ENCODE results near the gene KMT5B. TPM values are rescaled to one million over a fixed set of nuclear protein-coding genes. Genes with fewer than 3 reads are reported as not detected.

Gene KMT5B
- total and polyA plus RNA-seq, 2 of the 13 experiments (the other 11 are each of a cell fraction or from before 2014, with no cell fraction given): 17.6 to 23.7 TPM

DNA sequence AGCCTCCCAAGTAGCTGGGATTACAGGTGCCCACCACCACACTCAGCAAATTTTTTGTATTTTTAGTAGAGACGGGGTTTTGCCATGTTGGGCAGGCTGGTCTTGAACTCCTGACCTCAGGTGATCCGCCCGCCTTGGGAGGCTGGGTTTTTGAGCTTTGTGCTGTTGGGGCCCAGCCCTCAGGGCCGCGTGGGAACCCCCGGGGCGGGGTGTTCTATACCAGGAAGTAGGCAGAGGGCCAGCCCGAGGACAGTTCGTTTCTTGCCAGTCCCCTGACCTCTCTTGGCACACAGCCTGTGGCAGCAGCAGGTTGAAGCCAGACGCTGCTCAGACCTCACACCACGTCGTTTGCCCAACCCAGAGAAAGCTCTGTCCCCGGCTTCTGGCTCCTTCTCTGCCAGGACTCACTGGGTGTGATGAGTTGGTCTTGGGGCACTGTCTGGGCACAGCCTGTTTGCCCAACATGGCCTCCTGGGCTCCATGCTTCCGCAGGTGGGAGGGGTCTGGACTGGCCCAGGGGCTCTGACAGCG, 67.0 kb downstream of the KMT5B start (continued):
- TF ChIP-seq STAT5B (CRISPR knock-in tag; IDR thresholded peaks at IDR 0.05): no peak
- no peak for TF ChIP-seq ZFP90 (CRISPR knock-in tag; IDR thresholded peaks at IDR 0.05; ENCODE audit: borderline replicate concordance)
- no peak for TF ChIP-seq NCOA1 (CRISPR knock-in tag; IDR thresholded peaks at IDR 0.05)
- TF ChIP-seq ZNF564 (CRISPR knock-in tag; IDR thresholded peaks at IDR 0.05): no peak
- TF ChIP-seq NR0B2 (CRISPR knock-in tag; IDR thresholded peaks at IDR 0.05): 0 out of 2 replicates have a peak, but pooled peaks have one; percentile 12
- TF ChIP-seq POGZ (CRISPR knock-in tag; IDR thresholded peaks at IDR 0.05): no peak
- no peak for TF ChIP-seq RNF2 (conservative IDR thresholded peaks at IDR 0.05; ENCODE audit: low read depth)
- no peak; the same call in 1 of the 2 replicates for TF ChIP-seq ZNF546 (CRISPR knock-in tag; conservative IDR thresholded peaks at IDR 0.05)
- TF ChIP-seq ERF (CRISPR knock-in tag; IDR thresholded peaks at IDR 0.05): no peak
- no peak for TF ChIP-seq CEBPZ (IDR thresholded peaks at IDR 0.05; ENCODE audit: low read length)
- TF ChIP-seq NR2F6 (IDR thresholded peaks at IDR 0.05): no peak
- peak; percentile 54; the same call in 1 of the 2 replicates for TF ChIP-seq NR2F6 (CRISPR knock-in tag; IDR thresholded peaks at IDR 0.05)
- TF ChIP-seq TAF1 (CRISPR knock-in tag; IDR thresholded peaks at IDR 0.05): 0 out of 2 replicates have a peak, but pooled peaks have one; percentile 25
- 0 out of 2 replicates have a peak, but pooled peaks have one; percentile 55 for TF ChIP-seq ATF7-NPFF (CRISPR knock-in tag; IDR thresholded peaks at IDR 0.05; ENCODE audit: low read depth)
- TF ChIP-seq TFAP4 (IDR thresholded peaks at IDR 0.05; ENCODE audit: borderline replicate concordance, low read depth): no peak
- TF ChIP-seq SPEN (CRISPR knock-in tag; IDR thresholded peaks at IDR 0.05; ENCODE audit: low read depth): no peak
- TF ChIP-seq ZNF10 (CRISPR knock-in tag; IDR thresholded peaks at IDR 0.05; ENCODE audit: borderline replicate concordance, low read depth): no peak
- no peak for TF ChIP-seq SAFB2 (CRISPR knock-in tag; IDR thresholded peaks at IDR 0.05; ENCODE audit: borderline replicate concordance, low read depth)
- 0 out of 2 replicates have a peak, but pooled peaks have one; percentile 17 for TF ChIP-seq ZNF143 (CRISPR knock-in tag; IDR thresholded peaks at IDR 0.05)
- no peak for TF ChIP-seq ZNF629 (CRISPR knock-in tag; conservative IDR thresholded peaks at IDR 0.05)
- TF ChIP-seq, protein P1, sequence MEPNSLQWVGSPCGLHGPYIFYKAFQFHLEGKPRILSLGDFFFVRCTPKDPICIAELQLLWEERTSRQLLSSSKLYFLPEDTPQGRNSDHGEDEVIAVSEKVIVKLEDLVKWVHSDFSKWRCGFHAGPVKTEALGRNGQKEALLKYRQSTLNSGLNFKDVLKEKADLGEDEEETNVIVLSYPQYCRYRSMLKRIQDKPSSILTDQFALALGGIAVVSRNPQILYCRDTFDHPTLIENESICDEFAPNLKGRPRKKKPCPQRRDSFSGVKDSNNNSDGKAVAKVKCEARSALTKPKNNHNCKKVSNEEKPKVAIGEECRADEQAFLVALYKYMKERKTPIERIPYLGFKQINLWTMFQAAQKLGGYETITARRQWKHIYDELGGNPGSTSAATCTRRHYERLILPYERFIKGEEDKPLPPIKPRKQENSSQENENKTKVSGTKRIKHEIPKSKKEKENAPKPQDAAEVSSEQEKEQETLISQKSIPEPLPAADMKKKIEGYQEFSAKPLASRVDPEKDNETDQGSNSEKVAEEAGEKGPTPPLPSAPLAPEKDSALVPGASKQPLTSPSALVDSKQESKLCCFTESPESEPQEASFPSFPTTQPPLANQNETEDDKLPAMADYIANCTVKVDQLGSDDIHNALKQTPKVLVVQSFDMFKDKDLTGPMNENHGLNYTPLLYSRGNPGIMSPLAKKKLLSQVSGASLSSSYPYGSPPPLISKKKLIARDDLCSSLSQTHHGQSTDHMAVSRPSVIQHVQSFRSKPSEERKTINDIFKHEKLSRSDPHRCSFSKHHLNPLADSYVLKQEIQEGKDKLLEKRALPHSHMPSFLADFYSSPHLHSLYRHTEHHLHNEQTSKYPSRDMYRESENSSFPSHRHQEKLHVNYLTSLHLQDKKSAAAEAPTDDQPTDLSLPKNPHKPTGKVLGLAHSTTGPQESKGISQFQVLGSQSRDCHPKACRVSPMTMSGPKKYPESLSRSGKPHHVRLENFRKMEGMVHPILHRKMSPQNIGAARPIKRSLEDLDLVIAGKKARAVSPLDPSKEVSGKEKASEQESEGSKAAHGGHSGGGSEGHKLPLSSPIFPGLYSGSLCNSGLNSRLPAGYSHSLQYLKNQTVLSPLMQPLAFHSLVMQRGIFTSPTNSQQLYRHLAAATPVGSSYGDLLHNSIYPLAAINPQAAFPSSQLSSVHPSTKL (CRISPR knock-in tag; IDR thresholded peaks at IDR 0.05): no peak
- TF ChIP-seq ARNT2 (CRISPR knock-in tag; IDR thresholded peaks at IDR 0.05; ENCODE audit: low read depth): 0 out of 2 replicates have a peak, but pooled peaks have one; percentile 70
- TF ChIP-seq FOSL2 (CRISPR knock-in tag; IDR thresholded peaks at IDR 0.05): no peak
- TF ChIP-seq ZNF44 (CRISPR knock-in tag; IDR thresholded peaks at IDR 0.05): 0 out of 2 replicates have a peak, but pooled peaks have one; percentile 63

Measured in HepG2 (cell line).